GM13976 (cell line): ENCODE results near the gene PML.

Source experiments
- DNase-seq: peaks from one replicate; pipeline ENCODE4 v3.0.0; 2012; ENCODE audit warnings: low spot score
- CTCF ChIP-seq: IDR thresholded peaks from 2 replicates; pipeline ENCODE4 v1.5.1; 2012; ENCODE audit warnings: borderline replicate concordance, mild to moderate bottlenecking; ENCODE audit not compliant: insufficient read depth; ENCODE audit errors: extremely low read depth, missing control alignments, control extremely low read depth
- in situ Hi-C: fragments of 300-500 bp; cut with MboI; formaldehyde crosslinking; loops from one replicate; pipeline ENCODE4 v1.12.0; 2022; ENCODE audit warnings: low sequenced_read_pairs, mixed read lengths, inconsistent platforms; ENCODE audit not compliant: unreplicated experiment

The PML gene

GRCh38 chr15:73985101-73985873 is 9.2 kb upstream of the PML start:
- TF ChIP-seq CTCF: no peak
- no peak for DNase-seq
- in situ Hi-C loops: no loop called here

GRCh38 chr15:73986055-73986775 is 8.3 kb upstream of the PML start:
- TF ChIP-seq CTCF: no peak
- DNase-seq: no peak
- in situ Hi-C loops: no loop called here

GRCh38 chr15:73986776-73987056 is 7.8 kb upstream of the PML start:
- DNase-seq: no peak
- no peak for TF ChIP-seq CTCF
- in situ Hi-C loops: no loop called here

GRCh38 chr15:73987250-73987649 is 7.3 kb upstream of the PML start:
- DNase-seq: no peak
- TF ChIP-seq CTCF: no peak
- in situ Hi-C loops: no loop called here

GRCh38 chr15:73987681-73988444 is 6.7 kb upstream of the PML start:
- in situ Hi-C loops: no loop called here
- TF ChIP-seq CTCF: no peak
- DNase-seq: peak; percentile 64

- DNase-seq: no peak
- in situ Hi-C loops: no loop called here
- no peak for TF ChIP-seq CTCF
Measured at GRCh38 chr15:73988445-73988969, 6.0 kb upstream of the PML start.
